GM12878 (cell line): ENCODE measurements around the gene WWOX.

Experiments used
- CREB1 ChIP-seq: IDR thresholded peaks from 2 replicates; pipeline ENCODE4 v1.6.1; 2012; ENCODE audit warnings: low read depth, mild to moderate bottlenecking, inconsistent platforms
- CTCF ChIP-seq, 3 experiments: IDR thresholded peaks in 2 of 3; conservative IDR thresholded peaks in 1 of 3; 2 replicates each; pipeline ENCODE4 v1.5.1; 2011; ENCODE audit warnings: low read depth in 3 of 3, low read length in 3 of 3, mild to moderate bottlenecking in 3 of 3, control low read depth in 2 of 3, moderate library complexity in 2 of 3, inconsistent platforms in 1 of 3, mixed read lengths in 1 of 3; ENCODE audit not compliant: control insufficient read depth in 2 of 3, insufficient read depth in 1 of 3; ENCODE audit errors: extremely low read depth in 1 of 3
- EP300 ChIP-seq, 2 experiments: fragments of 150-350 bp in 1 of 2; IDR thresholded peaks; 2 replicates each; pipeline ENCODE4 v1.6.1; 2011 to 2012; ENCODE audit warnings: low read depth in 2 of 2, low read length in 2 of 2, borderline replicate concordance in 1 of 2, improper control_type of control experiment in 1 of 2, inconsistent platforms in 1 of 2; ENCODE audit not compliant: control insufficient read depth in 1 of 2
- EZH2 ChIP-seq: IDR thresholded peaks from 2 replicates; pipeline ENCODE4 v1.6.1; 2012; ENCODE audit warnings: low read depth, mild to moderate bottlenecking, control low read depth, inconsistent platforms, low read length, borderline replicate concordance; ENCODE audit not compliant: control insufficient read depth
- PAX8 ChIP-seq: fragments of 450-650 bp; IDR thresholded peaks from 2 replicates; pipeline ENCODE4 v1.6.1; 2017; ENCODE audit warnings: mild to moderate bottlenecking, moderate library complexity
- POLR2A ChIP-seq: IDR thresholded peaks from 2 replicates; pipeline ENCODE4 v1.6.1; 2011; ENCODE audit warnings: low read depth, mild to moderate bottlenecking, low read length
- RBBP5 ChIP-seq: fragments of 200-600 bp; sonication (generic); conservative IDR thresholded peaks from 2 replicates; pipeline ENCODE4 v1.6.1; 2016
- SMARCA5 ChIP-seq: fragments of 450-650 bp; IDR thresholded peaks from 2 replicates; pipeline ENCODE4 v1.6.1; 2017; ENCODE audit warnings: mild to moderate bottlenecking
- ZNF24 ChIP-seq: fragments of 450-650 bp; IDR thresholded peaks from 2 replicates; pipeline ENCODE4 v1.6.1; 2017; ENCODE audit warnings: antibody characterized with exemption, mild to moderate bottlenecking

DNA sequence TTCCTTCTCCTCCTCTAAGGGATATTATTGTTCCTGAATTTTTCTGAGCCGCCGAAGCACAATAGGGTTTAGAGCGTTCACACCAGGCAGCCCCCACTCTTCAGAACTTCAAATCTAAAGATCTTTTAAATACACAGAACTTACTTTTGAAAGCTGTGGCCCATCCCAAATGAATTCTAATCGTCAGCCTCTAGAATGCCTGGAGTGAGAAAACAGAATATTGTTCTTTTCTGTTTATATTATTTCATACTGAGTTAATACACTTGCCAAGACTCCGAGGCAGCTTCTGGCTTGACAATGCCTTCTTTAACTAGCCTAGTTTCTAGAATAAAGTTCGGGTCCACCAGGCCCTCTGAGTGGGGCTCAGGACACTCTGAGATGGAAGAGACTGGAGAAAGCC lies 405.6 kb downstream of the WWOX start:
- no peak for TF ChIP-seq POLR2A
- no peak for TF ChIP-seq ZNF24
- no peak for TF ChIP-seq EZH2
- TF ChIP-seq SMARCA5: no peak
- TF ChIP-seq CREB1: no peak
- no peak for TF ChIP-seq PAX8
- TF ChIP-seq EP300 (IDR thresholded peaks at IDR 0.05; ENCODE audit: borderline replicate concordance in 1 of 2, control insufficient read depth in 1 of 2, low read depth in 2 of 2, low read length in 2 of 2): no peak
- no peak for TF ChIP-seq RBBP5
- no peak for TF ChIP-seq CTCF (IDR thresholded peaks at IDR 0.05 in 2 of 3, conservative IDR thresholded peaks at IDR 0.05 in 1 of 3; ENCODE audit: control insufficient read depth in 2 of 3, extremely low read depth in 1 of 3, insufficient read depth in 1 of 3, low read depth in 3 of 3, low read length in 3 of 3)
